GM12874 (cell line): ENCODE measurements around the gene SKAP1.

ENCODE experiments used
- TF ChIP-seq, protein P1 (sequence below): IDR thresholded peaks from 2 replicates; pipeline ENCODE4 v1.5.1; 2011; ENCODE audit warnings: low read depth, mild to moderate bottlenecking, control low read depth, low read length, moderate library complexity; ENCODE audit not compliant: insufficient read depth

The SKAP1 gene

DNA sequence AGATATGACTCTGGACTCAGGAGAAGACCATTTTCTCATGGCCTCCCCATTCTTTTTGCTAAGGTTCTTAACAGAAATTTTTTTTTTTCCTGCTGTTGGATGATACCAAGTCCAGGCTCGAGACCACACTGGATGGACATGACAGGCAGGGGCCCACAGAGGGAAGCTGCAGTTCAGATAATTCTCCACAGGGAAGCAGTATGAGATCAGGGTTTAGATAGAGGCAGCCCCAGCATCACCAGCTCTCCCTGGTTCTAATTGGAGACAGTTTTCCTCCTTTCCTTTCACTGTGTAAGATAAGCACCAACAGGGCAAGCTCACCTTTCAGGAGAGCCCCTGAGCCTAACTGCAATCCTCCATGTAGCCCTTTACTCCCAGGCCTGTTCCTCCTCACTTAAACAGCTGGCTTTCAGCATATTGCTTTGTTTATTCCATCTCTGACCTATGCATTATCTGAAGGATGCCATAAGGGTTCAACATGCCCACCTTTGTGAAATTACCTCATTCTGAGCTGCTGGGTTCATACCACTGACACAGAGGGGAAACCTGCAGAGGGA is 214.4 kb downstream of the SKAP1 start:
- TF ChIP-seq, protein P1, sequence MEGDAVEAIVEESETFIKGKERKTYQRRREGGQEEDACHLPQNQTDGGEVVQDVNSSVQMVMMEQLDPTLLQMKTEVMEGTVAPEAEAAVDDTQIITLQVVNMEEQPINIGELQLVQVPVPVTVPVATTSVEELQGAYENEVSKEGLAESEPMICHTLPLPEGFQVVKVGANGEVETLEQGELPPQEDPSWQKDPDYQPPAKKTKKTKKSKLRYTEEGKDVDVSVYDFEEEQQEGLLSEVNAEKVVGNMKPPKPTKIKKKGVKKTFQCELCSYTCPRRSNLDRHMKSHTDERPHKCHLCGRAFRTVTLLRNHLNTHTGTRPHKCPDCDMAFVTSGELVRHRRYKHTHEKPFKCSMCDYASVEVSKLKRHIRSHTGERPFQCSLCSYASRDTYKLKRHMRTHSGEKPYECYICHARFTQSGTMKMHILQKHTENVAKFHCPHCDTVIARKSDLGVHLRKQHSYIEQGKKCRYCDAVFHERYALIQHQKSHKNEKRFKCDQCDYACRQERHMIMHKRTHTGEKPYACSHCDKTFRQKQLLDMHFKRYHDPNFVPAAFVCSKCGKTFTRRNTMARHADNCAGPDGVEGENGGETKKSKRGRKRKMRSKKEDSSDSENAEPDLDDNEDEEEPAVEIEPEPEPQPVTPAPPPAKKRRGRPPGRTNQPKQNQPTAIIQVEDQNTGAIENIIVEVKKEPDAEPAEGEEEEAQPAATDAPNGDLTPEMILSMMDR, result peak; percentile 33; the same call in 1 of the 2 replicates

DNA sequence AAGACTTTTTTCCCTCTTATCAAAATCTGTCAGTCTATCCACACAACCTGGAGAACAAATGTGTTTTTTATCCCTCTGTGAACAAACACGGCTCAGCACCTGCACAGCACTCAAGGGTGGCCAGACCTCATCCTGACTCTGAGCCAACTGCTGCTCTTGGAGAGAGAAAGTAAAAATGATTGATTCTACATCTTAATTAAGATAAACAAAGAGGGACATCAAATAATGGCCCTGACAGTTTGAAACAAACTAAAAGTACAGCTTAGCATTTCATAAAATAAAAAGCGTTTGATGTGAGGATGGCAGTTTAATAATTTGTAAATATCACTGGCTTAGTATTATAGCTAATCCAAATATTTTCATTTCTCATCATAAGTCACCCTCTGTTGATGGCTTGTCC is 216.2 kb downstream of the SKAP1 start:
- TF ChIP-seq, protein P1, result no peak

DNA sequence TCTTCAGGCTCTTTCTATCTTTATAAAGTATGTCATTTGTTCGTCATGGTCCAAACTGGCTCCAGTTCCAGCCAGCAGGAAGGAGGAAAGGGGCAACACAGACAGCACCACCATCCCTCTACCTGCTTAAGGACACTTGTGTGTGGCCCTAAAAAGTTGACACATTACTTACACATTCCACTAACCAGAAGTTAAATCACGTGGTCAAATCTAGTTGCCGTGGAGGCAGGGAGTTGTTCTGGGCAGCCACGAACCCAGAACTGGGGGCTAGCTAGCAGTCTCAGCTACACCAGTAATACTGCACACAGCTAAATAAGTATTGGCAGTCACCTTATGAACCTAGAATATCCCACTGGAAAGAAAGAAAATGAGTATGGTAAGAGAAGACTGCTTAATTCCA is 218.2 kb downstream of the SKAP1 start:
- TF ChIP-seq, protein P1, result no peak

DNA sequence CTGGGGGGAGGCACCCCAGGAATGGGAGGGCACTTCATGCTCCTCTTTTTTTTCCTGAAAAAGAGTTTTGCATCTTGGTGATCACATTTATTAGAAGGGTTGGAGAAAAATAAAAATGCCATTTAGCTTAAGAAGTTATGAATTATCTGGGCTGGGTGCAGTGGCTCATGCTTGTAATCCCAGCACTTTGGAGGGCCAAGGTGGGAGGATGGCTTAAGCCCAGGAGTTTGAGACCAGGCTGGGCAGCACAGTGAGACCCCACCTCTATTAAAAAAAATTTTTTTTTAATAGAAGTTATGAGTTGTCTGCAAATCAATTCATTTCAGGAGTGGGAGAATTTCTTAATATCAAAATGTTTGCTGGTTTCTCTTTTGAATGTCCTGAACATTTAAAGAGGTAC is 219.0 kb downstream of the SKAP1 start:
- TF ChIP-seq, protein P1, result no peak

DNA sequence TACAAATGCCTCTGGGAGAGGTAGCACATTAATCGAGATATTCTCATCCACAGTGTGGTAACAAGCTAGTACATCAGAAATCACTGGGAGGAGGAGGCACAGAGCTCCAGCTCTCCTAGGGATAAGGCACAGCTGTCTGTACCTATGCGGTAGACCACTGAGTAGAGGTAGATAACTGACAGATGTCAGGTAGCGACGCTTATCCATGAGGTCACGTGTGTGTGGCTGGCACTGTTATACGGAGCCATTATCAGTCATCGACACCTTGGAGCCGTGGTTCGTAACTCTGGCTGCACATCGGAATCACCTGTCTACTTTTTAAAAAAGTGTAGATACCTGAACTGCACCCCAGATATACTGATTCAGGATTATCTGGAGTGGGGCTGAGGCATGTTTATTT is 220.0 kb downstream of the SKAP1 start:
- TF ChIP-seq, protein P1, result no peak

DNA sequence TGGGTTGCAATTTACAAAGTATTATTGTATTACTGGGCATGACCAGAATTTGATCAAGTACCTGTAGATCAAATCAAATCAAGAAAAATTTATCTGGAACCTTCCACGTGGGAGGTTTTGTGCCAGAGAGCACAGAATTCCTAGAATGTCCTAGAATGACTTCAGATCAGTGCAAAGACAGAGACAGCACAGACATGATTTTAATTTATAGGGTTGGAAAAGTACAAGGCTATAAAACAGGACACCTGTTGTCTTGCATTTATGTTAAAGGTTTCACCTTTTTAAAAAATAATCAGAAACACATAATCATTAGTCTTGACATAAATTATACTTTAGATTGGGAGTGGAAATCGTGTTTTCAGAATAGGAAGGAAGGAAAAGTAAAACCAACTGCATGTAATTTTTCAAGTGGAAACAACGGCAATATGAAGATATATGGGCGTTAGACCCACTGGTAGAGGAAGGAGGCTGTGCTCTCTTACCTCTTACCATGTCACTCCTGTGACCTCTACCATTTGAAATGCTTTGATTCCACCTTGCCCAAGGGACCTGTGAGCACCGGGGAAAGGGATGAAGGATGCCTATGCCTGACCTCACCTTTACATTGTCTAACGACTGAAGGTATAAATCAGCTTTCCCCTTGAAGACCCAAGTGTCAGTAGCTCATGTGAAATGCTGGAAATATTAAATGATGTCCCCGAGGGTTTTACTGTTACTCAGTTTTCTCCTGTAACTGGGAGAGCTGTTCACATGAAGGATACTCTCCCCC is 222.1 kb downstream of the SKAP1 start:
- TF ChIP-seq, protein P1, result no peak

DNA sequence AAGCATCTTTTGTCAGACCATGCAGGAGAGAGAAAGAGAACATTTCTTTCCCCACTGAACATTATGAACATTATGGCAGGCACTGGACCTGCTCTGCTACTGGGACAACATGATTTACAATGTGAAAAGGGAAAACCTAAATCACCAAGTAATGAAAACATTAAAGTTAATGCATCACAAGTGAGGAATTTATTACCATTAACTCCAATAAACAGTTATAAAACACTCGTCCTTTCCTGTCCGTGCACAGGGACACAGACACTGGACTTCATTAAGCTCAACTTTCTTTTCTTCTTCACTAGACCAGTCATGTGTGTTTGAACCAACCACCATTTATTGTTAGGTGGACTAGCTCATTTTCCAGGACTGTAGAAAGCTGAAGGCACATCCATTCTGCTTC is 227.1 kb downstream of the SKAP1 start:
- TF ChIP-seq, protein P1, result no peak
